Endothelial cell of umbilical vein (primary cell): ENCODE results near the gene PCDH9. TPM values are rescaled to one million over a fixed set of nuclear protein-coding genes. Genes with fewer than 3 reads are reported as not detected.

ENCODE experiments used
- BruUV-seq: library from RNA; stranded (reverse); fragments of 400-500 nt; replicated peaks from 2 replicates; lab custom pipeline; 2021; lab: Mats Ljungman, UMichigan
- CTCF ChIA-PET: fragments of 300-600, 350-600 bp; sonication (Branson Sonifier 250); formaldehyde crosslinking; loops from one replicate; lab custom pipeline; 2021; ENCODE audit warnings: antibody characterized with exemption, inconsistent platforms; lab: Charles Lee
- POLR2A ChIA-PET: fragments of 300-600, 350-600 bp; sonication (Branson Sonifier 250); formaldehyde crosslinking; loops from one replicate; lab custom pipeline; 2021; ENCODE audit warnings: antibody characterized with exemption, inconsistent platforms; lab: Charles Lee
- DNase-seq: peaks from one replicate; pipeline ENCODE4 v3.0.0-alpha.2; 2011; ENCODE audit warnings: low read depth, low spot score
- FAIRE-seq: peaks from 2 replicates; lab custom pipeline; 2011; peaks lifted over from hg19 to GRCh38; lab: Jason Lieb, UNC
- H2AFZ ChIP-seq: 2 replicates; pipeline ENCODE4 v1.6.0; 2012; ENCODE audit warnings: low read depth, low read length, control low read depth, inconsistent platforms
- H3K27ac ChIP-seq: 2 replicates; pipeline ENCODE4 v1.5.1; 2011; ENCODE audit warnings: low read depth, mild to moderate bottlenecking, control low read depth, low read length, moderate library complexity; ENCODE audit not compliant: insufficient read depth
- H3K27me3 ChIP-seq, 2 experiments: 2 replicates each; pipeline versions ENCODE4 v1.6.0 to v1.6.1; 2011; ENCODE audit warnings: low read length in 2 of 2, mixed read lengths in 1 of 2; ENCODE audit not compliant: control insufficient read depth in 2 of 2, insufficient read depth in 2 of 2
- H3K36me3 ChIP-seq, 2 experiments: 2 replicates in 1 of 2; 3 replicates in 1 of 2; pipeline ENCODE4 v1.5.1; 2011; ENCODE audit warnings: low read length in 2 of 2, mild to moderate bottlenecking in 1 of 2, moderate library complexity in 1 of 2; ENCODE audit not compliant: control insufficient read depth in 2 of 2, insufficient read depth in 2 of 2; ENCODE audit errors: extremely low read depth in 1 of 2
- H3K4me1 ChIP-seq: 3 replicates; pipeline ENCODE4 v1.5.1; 2011; ENCODE audit warnings: mild to moderate bottlenecking, low read length; ENCODE audit not compliant: control insufficient read depth, insufficient read depth; ENCODE audit errors: extremely low read depth
- H3K4me2 ChIP-seq: 2 replicates; pipeline ENCODE4 v1.6.1; 2011; ENCODE audit warnings: low read length, control low read depth, mixed read lengths; ENCODE audit not compliant: insufficient read depth
- H3K4me3 ChIP-seq, 3 experiments: fragments of 200-600 bp in 1 of 3; sonication (generic), shearing (Covaris generic) in 1 of 3; replicated peaks in 1 of 3; 2 replicates each; pipeline ENCODE4 v1.5.1; 2011 to 2016; ENCODE audit warnings: control low read depth in 3 of 3, low read length in 3 of 3, mild to moderate bottlenecking in 2 of 3, inconsistent platforms in 1 of 3, low read depth in 1 of 3, moderate library complexity in 1 of 3; ENCODE audit not compliant: insufficient read depth in 1 of 3
- H3K79me2 ChIP-seq: 2 replicates; pipeline ENCODE4 v1.6.0; 2012; ENCODE audit warnings: low read length, inconsistent platforms; ENCODE audit not compliant: control insufficient read depth, insufficient read depth
- H3K9ac ChIP-seq: replicated peaks from 2 replicates; pipeline ENCODE3; 2011; ENCODE audit warnings: low read length, control low read depth; ENCODE audit not compliant: insufficient read depth; ENCODE audit errors: extremely low read depth
- H3K9me1 ChIP-seq: replicated peaks from 3 replicates; pipeline ENCODE4 v1.6.0; 2011; ENCODE audit warnings: mild to moderate bottlenecking, low read length; ENCODE audit not compliant: control insufficient read depth, insufficient read depth; ENCODE audit errors: extremely low read depth
- H3K9me3 ChIP-seq: replicated peaks from 2 replicates; pipeline ENCODE4 v1.5.1; 2012; ENCODE audit warnings: low read length, inconsistent platforms; ENCODE audit not compliant: control insufficient read depth, insufficient read depth
- H4K20me1 ChIP-seq: replicated peaks from 2 replicates; pipeline ENCODE3; 2011; ENCODE audit warnings: mild to moderate bottlenecking, low read length; ENCODE audit not compliant: control insufficient read depth, insufficient read depth; ENCODE audit errors: extremely low read depth
- CTCF ChIP-seq, 2 donors: IDR thresholded peaks; 1 replicate in 1 of 2; 2 replicates in 1 of 2; pipeline ENCODE4 v1.5.1; 2011; ENCODE audit warnings: low read length in 2 of 2, mild to moderate bottlenecking in 2 of 2, moderate library complexity in 2 of 2, control low read depth in 1 of 2, inconsistent platforms in 1 of 2, low read depth in 1 of 2; ENCODE audit not compliant: insufficient read depth in 1 of 2; ENCODE audit errors: extremely low read depth in 1 of 2
- EZH2 ChIP-seq: IDR thresholded peaks from 2 replicates; pipeline ENCODE4 v1.6.1; 2012; ENCODE audit warnings: borderline replicate concordance, low read depth, mild to moderate bottlenecking, moderate library complexity, low read length, inconsistent platforms; ENCODE audit not compliant: severe bottlenecking
- FOS ChIP-seq: IDR thresholded peaks from 2 replicates; pipeline ENCODE4 v1.6.1; 2011; ENCODE audit warnings: mild to moderate bottlenecking, low read length, moderate library complexity, borderline replicate concordance; ENCODE audit not compliant: insufficient read depth
- GATA2 ChIP-seq: IDR thresholded peaks from 2 replicates; pipeline ENCODE4 v1.7.0; 2011; ENCODE audit warnings: low read depth, mild to moderate bottlenecking, moderate library complexity, mixed read lengths, low read length; ENCODE audit not compliant: insufficient read length, insufficient read depth
- JUN ChIP-seq: IDR thresholded peaks from 2 replicates; pipeline ENCODE4 v1.6.1; 2011; ENCODE audit warnings: borderline replicate concordance, low read depth; ENCODE audit not compliant: insufficient read length, insufficient read depth
- MYC ChIP-seq: IDR thresholded peaks from one replicate; pipeline ENCODE4 v1.6.1; 2011; ENCODE audit warnings: mild to moderate bottlenecking, low read depth, low read length
- POLR2A ChIP-seq: IDR thresholded peaks from 2 replicates; pipeline ENCODE4 v1.6.1; 2012; ENCODE audit warnings: low read depth, mild to moderate bottlenecking, control low read depth, low read length
- POLR2AphosphoS5 ChIP-seq: IDR thresholded peaks from 2 replicates; pipeline ENCODE4 v1.6.1; 2012; ENCODE audit warnings: low read depth, mild to moderate bottlenecking, control low read depth, low read length, moderate library complexity; ENCODE audit not compliant: insufficient read depth
- dilution Hi-C: fragments of 300-500 bp; cut with MboI; formaldehyde crosslinking; loops from one replicate; pipeline ENCODE4 v1.15.0; 2019; ENCODE audit warnings: low sequenced_read_pairs; ENCODE audit not compliant: extremely low pct_ligation_motif_present
- intact Hi-C: fragments of 100-400 bp; cut with micrococcal nuclease; formaldehyde crosslinking; loops from one replicate; pipeline ENCODE4 v1.10.0; 2022
- polyA plus RNA-seq, 4 experiments: library from polyadenylated mRNA; depleted of rRNA in 3 of 4; stranded (reverse) in 3 of 4; unstranded in 1 of 4; fragments of >200 nt; gene quantifications; 2 replicates each; pipeline versions ENCODE4 v1.2.1 to v1.2.3, GENCODE V29; 2011 to 2012; ENCODE audit warnings: missing spikeins in 1 of 4
- total RNA-seq: library from RNA; stranded (reverse); gene quantifications from 2 replicates; pipeline ENCODE4 v1.2.3, GENCODE V29; 2021
- TF ChIP-seq, protein P1 (sequence below): IDR thresholded peaks from 2 replicates; pipeline ENCODE4 v1.6.1; 2011; ENCODE audit not compliant: insufficient read depth, insufficient read length

The PCDH9 gene
- total and polyA plus RNA-seq, 2 donors (not counting 3 experiments of a cell fraction or from before 2014, with no cell fraction given), result 1.1 to 5.2 TPM

DNA sequence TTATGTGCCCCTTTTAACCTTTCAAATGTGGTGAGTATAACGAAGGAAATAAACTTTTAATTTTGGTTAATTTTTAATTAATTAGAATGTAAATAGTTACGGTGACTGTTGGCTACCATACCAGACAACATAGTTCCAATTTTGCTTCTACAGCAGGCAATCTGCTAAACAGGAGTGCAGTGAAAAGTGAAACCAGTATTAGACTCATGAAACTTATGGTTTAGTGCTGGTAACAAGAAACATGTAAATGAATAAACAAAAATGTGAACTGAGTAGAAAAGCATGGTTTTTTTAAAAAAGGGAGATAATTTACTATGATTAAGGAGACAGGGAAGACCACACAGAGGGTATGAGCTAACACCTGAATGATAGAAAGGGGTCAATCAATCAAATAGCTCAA, 478.4 kb downstream of the PCDH9 start:
- no peaks in the 10 kb centered on the region for H3K9me1 ChIP-seq
- dilution Hi-C loops (no loop called here), intact Hi-C loops (no loop called here)
- H3K79me2 ChIP-seq, result no peaks in the 10 kb centered on the region
- no peaks in the 10 kb centered on the region for H3K9me3 ChIP-seq
- no peaks in the 10 kb centered on the region for H3K4me1 ChIP-seq
- H3K9ac ChIP-seq, result no peak overlapping the region
- no peak overlapping the region for H3K4me3 ChIP-seq
- FAIRE-seq, result no peak
- CTCF ChIA-PET, result no interaction called here
- H3K27me3 ChIP-seq, result no peaks in the 10 kb centered on the region
- POLR2A ChIA-PET, result no interaction called here
- H3K4me2 ChIP-seq, result no peak overlapping the region
- H4K20me1 ChIP-seq, result no peaks in the 10 kb centered on the region
- H3K27ac ChIP-seq, result no peak overlapping the region
- H3K36me3 ChIP-seq, result no peaks in the 10 kb centered on the region
- no TSS peak for BruUV-seq
- H2AFZ ChIP-seq, result no peak overlapping the region
- TF ChIP-seq JUN, result no peak
- TF ChIP-seq EZH2, result no peak
- TF ChIP-seq POLR2AphosphoS5, result no peak
- TF ChIP-seq, protein P1, sequence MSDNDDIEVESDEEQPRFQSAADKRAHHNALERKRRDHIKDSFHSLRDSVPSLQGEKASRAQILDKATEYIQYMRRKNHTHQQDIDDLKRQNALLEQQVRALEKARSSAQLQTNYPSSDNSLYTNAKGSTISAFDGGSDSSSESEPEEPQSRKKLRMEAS, result no peak
- TF ChIP-seq MYC, result no peak
- TF ChIP-seq FOS, result no peak
- no peak for TF ChIP-seq CTCF (IDR thresholded peaks at IDR 0.05; ENCODE audit: extremely low read depth in 1 of 2, insufficient read depth in 1 of 2, low read depth in 1 of 2, low read length in 2 of 2)
- TF ChIP-seq POLR2A, result no peak
- TF ChIP-seq GATA2, result no peak
- no peak for DNase-seq
